RWPE1 (cell line): ENCODE data around the gene SIRPB2.

Source experiments
- CTCF ChIA-PET: fragments of 350-600 bp; sonication (Branson Sonifier 250); formaldehyde crosslinking; extraction: SDS; loops from one replicate; lab custom pipeline; 2021; lab: Yijun Ruan, JAX
- POLR2A ChIA-PET: fragments of 400-600 bp; formaldehyde crosslinking; extraction: SDS; loops from one replicate; lab custom pipeline; 2020; ENCODE audit warnings: antibody characterized with exemption; ENCODE audit not compliant: low non-redundant PET; lab: Yijun Ruan, JAX
- DNase-seq: peaks from one replicate; pipeline ENCODE4 v3.0.0; 2012; ENCODE audit warnings: low spot score
- H3K27ac ChIP-seq: fragments of 450-650 bp; 2 replicates; pipeline ENCODE4 v1.5.1; 2017
- CTCF ChIP-seq: fragments of 450-650 bp; conservative IDR thresholded peaks from 2 replicates; pipeline ENCODE4 v1.5.1; 2017; ENCODE audit warnings: low read depth, mild to moderate bottlenecking

The SIRPB2 gene

GRCh38 chr20:1429143-1429728, 62.0 kb downstream of the SIRPB2 start:
- POLR2A ChIA-PET = no interaction called here
- CTCF ChIA-PET = no interaction called here
- H3K27ac ChIP-seq = no peak overlapping the region
- TF ChIP-seq CTCF = no peak
- DNase-seq = no peak

- no peak for TF ChIP-seq CTCF
- DNase-seq = no peak
- H3K27ac ChIP-seq = no peak overlapping the region
- CTCF ChIA-PET = interaction anchor here (2.8 kb wide), 1 partner anchor 9 kb away, joined by 13 read pairs; no protein-coding TSS in a partner anchor
- POLR2A ChIA-PET = no interaction called here
Observed at GRCh38 chr20:1427457-1428054, 63.7 kb downstream of the SIRPB2 start.

- no peak for TF ChIP-seq CTCF
- no peak for DNase-seq
- POLR2A ChIA-PET = no interaction called here
- no peak overlapping the region for H3K27ac ChIP-seq
- CTCF ChIA-PET = interaction anchor here (0.6 to 2.8 kb wide), 2 partner anchors 10 to 21 kb away, joined by 4 to 13 read pairs; no protein-coding TSS in a partner anchor
Observed at GRCh38 chr20:1426231-1426849, 64.9 kb downstream of the SIRPB2 start.
